ENCODE measurements around the gene CLEC2A. TPM values are rescaled to one million over a fixed set of nuclear protein-coding genes. Genes with fewer than 3 reads are reported as not detected.

The CLEC2A gene
- total and polyA plus RNA-seq, 11 donors = not detected

DNA sequence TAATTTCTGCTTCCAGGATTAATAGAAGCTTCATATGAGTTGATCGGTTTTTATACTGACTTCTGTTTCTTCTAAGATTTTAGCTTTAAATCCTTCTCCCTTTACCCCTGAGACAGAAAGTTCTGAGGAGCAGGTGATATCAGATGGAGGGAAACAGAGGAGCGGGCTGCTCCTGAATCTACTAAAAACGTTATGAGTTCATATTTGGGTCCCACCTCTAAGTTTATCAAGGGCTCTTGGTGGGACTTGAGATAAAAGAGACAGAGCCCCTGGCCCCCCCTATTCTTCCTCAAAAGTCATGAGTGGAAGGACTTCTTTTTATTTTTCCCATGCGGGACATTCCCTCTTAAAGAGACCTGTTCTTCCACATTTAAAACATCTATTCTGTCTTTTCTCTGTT lies 23.8 kb downstream of the CLEC2A start:
- H3K36me3 ChIP-seq = no peaks in the 10 kb centered on the region
- H3K27ac ChIP-seq = no peak overlapping the region
- intact Hi-C loops (cut with DNase I) = no loop called here
- ATAC-seq (no peak), DNase-seq (no peak)
- TF ChIP-seq POLR2A (IDR thresholded peaks at IDR 0.05) = no peak
- TF ChIP-seq, protein P1, sequence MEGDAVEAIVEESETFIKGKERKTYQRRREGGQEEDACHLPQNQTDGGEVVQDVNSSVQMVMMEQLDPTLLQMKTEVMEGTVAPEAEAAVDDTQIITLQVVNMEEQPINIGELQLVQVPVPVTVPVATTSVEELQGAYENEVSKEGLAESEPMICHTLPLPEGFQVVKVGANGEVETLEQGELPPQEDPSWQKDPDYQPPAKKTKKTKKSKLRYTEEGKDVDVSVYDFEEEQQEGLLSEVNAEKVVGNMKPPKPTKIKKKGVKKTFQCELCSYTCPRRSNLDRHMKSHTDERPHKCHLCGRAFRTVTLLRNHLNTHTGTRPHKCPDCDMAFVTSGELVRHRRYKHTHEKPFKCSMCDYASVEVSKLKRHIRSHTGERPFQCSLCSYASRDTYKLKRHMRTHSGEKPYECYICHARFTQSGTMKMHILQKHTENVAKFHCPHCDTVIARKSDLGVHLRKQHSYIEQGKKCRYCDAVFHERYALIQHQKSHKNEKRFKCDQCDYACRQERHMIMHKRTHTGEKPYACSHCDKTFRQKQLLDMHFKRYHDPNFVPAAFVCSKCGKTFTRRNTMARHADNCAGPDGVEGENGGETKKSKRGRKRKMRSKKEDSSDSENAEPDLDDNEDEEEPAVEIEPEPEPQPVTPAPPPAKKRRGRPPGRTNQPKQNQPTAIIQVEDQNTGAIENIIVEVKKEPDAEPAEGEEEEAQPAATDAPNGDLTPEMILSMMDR (IDR thresholded peaks at IDR 0.05) = no peak
- H3K27me3 ChIP-seq = no peaks in the 10 kb centered on the region
- peaks cover 0 to 34% (median 17%) of the 10 kb centered on the region in 12 donors for H3K9me3 ChIP-seq
- WGBS, 4 donors = 76 to 91% (median 89%) methylated on average over 4 of the region's 4 CpGs
- no peak overlapping the region for H3K4me3 ChIP-seq
- no peaks in the 10 kb centered on the region for H3K4me1 ChIP-seq

GRCh38 chr12:9907769-9908168 lies 24.4 kb downstream of the CLEC2A start:
- no peak for DNase-seq
- 80 to 92% (median 90%) methylated on average over 7 of the region's 7 CpGs for WGBS, 4 donors
- Histone ChIP-seq H3K4me1 (no peaks in the 10 kb centered on the region), H3K9me3 (peaks cover 0 to 39% (median 19%) of the 10 kb centered on the region in 12 donors), H3K4me3 (no peak overlapping the region), H3K27me3 (no peaks in the 10 kb centered on the region), H3K36me3 (no peaks in the 10 kb centered on the region), H3K27ac (no peak overlapping the region)
- no peak for ATAC-seq
- intact Hi-C loops (cut with DNase I) = no loop called here
- TF ChIP-seq POLR2A (IDR thresholded peaks at IDR 0.05) = no peak
- TF ChIP-seq, protein P1 (IDR thresholded peaks at IDR 0.05) = no peak

DNA sequence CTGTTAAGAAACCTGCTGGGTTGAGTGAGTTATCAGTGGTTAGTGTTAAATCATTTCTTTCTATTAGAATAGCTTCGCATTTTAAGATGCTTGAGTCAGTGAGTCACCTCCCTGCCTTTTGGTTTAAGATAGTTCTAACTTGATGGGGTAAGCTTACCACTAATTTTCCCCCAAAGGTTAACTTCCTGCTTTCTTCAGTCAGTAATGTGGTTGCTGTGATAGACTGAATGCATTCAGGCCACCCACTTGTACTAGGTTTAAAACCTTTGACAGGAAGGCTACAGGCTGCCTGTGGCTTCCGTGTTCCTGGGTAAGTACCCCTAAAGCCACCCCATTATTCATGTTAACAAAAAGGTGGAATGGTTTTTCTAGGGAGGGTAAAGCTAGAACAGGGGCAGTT lies 25.3 kb downstream of the CLEC2A start:
- no peak for DNase-seq

GRCh38 chr12:9902539-9903228 lies 29.5 kb downstream of the CLEC2A start:
- intact Hi-C loops (cut with DNase I) = no loop called here
- no peak for TF ChIP-seq POLR2A (IDR thresholded peaks at IDR 0.05)
- TF ChIP-seq, protein P1 (IDR thresholded peaks at IDR 0.05) = no peak
- no peaks in the 10 kb centered on the region for H3K4me1 ChIP-seq
- H3K9me3 ChIP-seq = peaks cover 0 to 23% (median 8%) of the 10 kb centered on the region in 12 donors
- ATAC-seq = no peak
- 78 to 89% (median 87%) methylated on average over 7 of the region's 7 CpGs for WGBS, 4 donors
- H3K36me3 ChIP-seq = no peaks in the 10 kb centered on the region
- DNase-seq = no peak
- no peaks in the 10 kb centered on the region for H3K27me3 ChIP-seq
- no peak overlapping the region for H3K27ac ChIP-seq
- H3K4me3 ChIP-seq = no peak overlapping the region

More for the DNA sequence above, 25.3 kb downstream of the CLEC2A start:
- no peak overlapping the region for H3K27ac ChIP-seq
- WGBS, 4 donors = 74 to 84% (median 78%) methylated on average over 2 of the region's 2 CpGs
- intact Hi-C loops (cut with DNase I) = no loop called here
- no peak for TF ChIP-seq POLR2A (IDR thresholded peaks at IDR 0.05)
- TF ChIP-seq, protein P1 (IDR thresholded peaks at IDR 0.05) = no peak
- H3K4me1 ChIP-seq = no peaks in the 10 kb centered on the region
- no peaks in the 10 kb centered on the region for H3K36me3 ChIP-seq
- no peak overlapping the region for H3K4me3 ChIP-seq
- peaks cover 0 to 39% (median 25%) of the 10 kb centered on the region in 12 donors for H3K9me3 ChIP-seq
- no peaks in the 10 kb centered on the region for H3K27me3 ChIP-seq
- ATAC-seq = no peak

Data from heart left ventricle (tissue), 16 donors.